ENCODE results near the gene SHLD1.
"Not testable (repeated sequence)": the region's sequence is repeated elsewhere in the genome, so short reads cannot be mapped to it uniquely, and the experiment has no call there.

DNA sequence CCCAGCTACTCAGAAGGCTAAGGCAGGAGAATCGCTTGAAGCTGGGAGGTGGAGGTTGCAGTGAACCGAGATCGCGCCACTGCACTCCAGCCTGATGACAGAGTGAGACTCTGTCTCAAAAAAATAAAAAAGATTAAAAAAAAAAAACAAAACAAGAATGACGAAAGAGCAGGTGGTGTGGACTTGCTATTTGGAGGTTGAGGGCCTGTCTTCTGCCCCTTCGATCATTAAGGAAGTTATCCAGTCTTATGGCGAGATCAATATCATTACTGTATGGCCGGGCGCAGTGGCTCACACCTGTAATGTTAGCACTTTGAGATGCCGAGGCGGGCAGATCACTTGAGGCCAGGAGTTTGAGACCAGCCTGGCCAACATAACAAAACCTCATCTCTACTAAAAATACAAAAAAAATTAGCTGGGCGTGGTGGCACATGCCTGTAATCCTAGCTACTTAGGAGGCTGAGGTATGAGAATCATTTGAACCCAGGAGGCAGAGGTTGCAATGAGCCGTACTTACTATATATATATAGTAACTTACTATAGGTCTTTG lies 53.6 kb downstream of the SHLD1 start:
- not testable (repeated sequence) for TF ChIP-seq EZH2 (optimal IDR thresholded peaks at IDR 0.05; ENCODE audit: low read depth, low read length); CTCF (IDR thresholded peaks at IDR 0.05; ENCODE audit: low read length)

Measured in MM.1S (cell line).